Measurements from ENCODE around the gene MYH16. TPM values are rescaled to one million over a fixed set of nuclear protein-coding genes. Genes with fewer than 3 reads are reported as not detected.
"Not testable (repeated sequence)": the region's sequence is repeated elsewhere in the genome, so short reads cannot be mapped to it uniquely, and the experiment has no call there.

The MYH16 gene
- total RNA-seq, 2 donors from 2014 or later = not detected

- peaks cover 9% of the 10 kb centered on the region for H3K36me3 Mint-ChIP-seq
- H3K27ac Mint-ChIP-seq = peak overlapping the region; percentile 82 to 98
- ATAC-seq (no peak), DNase-seq (ENCODE audit: low spot score) (no peak)
- H3K9me3 Mint-ChIP-seq = no peaks in the 10 kb centered on the region
- H3K4me3 Mint-ChIP-seq = peak overlapping the region; percentile 98
- H3K4me1 Mint-ChIP-seq (ENCODE audit: low read depth in 2 of 2) = peaks cover 17 to 30% of the 10 kb centered on the region in 2 donors
- peaks cover 0 to 3% of the 10 kb centered on the region in 2 donors for H3K27me3 Mint-ChIP-seq
These were observed 51.9 kb downstream of the MYH16 start for GRCh38 chr7:99324559-99324958.

GRCh38 chr7:99325001-99325493 lies 52.4 kb downstream of the MYH16 start:
- Mint-ChIP-seq H3K4me3 (peak overlapping the region; percentile 98), H3K4me1 (ENCODE audit: low read depth in 2 of 2) (peaks cover 18 to 35% of the 10 kb centered on the region in 2 donors), H3K36me3 (peaks cover 9% of the 10 kb centered on the region), H3K27ac (peak overlapping the region; percentile 82 to 98), H3K9me3 (no peaks in the 10 kb centered on the region), H3K27me3 (peaks cover 0 to 3% of the 10 kb centered on the region in 2 donors)
- DNase-seq (ENCODE audit: low spot score) (no peak), ATAC-seq (no peak)

GRCh38 chr7:99325592-99326407 lies 53.2 kb downstream of the MYH16 start, which contains the start of gene ARPC1A:
TSS of gene ARPC1A (plus strand) at chr7:99325898. CDS start at chr7:99333354, 7,456 bp downstream.
- ATAC-seq (peak; percentile 95 to 96), DNase-seq (ENCODE audit: low spot score) (peak; percentile 93)
- Mint-ChIP-seq H3K9me3 (no peaks in the 10 kb centered on the region), H3K27ac (peak within 1 kb of the TSS; percentile 82 to 98), H3K4me1 (ENCODE audit: low read depth in 2 of 2) (peaks cover 25 to 42% of the 10 kb centered on the region in 2 donors), H3K36me3 (peaks cover 9% of the 10 kb centered on the region), H3K27me3 (peaks cover 0 to 3% of the 10 kb centered on the region in 2 donors), H3K4me3 (peak within 1 kb of the TSS; percentile 98)

GRCh38 chr7:99326408-99326782 lies 53.8 kb downstream of the MYH16 start:
- peak overlapping the region; percentile 98 for H3K4me3 Mint-ChIP-seq
- ATAC-seq (no peak), DNase-seq (ENCODE audit: low spot score) (no peak)
- peaks cover 0 to 3% of the 10 kb centered on the region in 2 donors for H3K27me3 Mint-ChIP-seq
- peak overlapping the region; percentile 82 to 98 for H3K27ac Mint-ChIP-seq
- H3K36me3 Mint-ChIP-seq = peaks cover 9% of the 10 kb centered on the region
- H3K4me1 Mint-ChIP-seq (ENCODE audit: low read depth in 2 of 2) = peaks cover 28 to 46% of the 10 kb centered on the region in 2 donors
- H3K9me3 Mint-ChIP-seq = no peaks in the 10 kb centered on the region

GRCh38 chr7:99330314-99330961 lies 57.8 kb downstream of the MYH16 start:
- peak; percentile 68 to 70 for ATAC-seq
- peak overlapping the region; percentile 95 to 98 for H3K27ac Mint-ChIP-seq
- peak overlapping the region; percentile 77 for H3K4me3 Mint-ChIP-seq
- DNase-seq (ENCODE audit: low spot score); H3K9me3 Mint-ChIP-seq; H3K27me3 Mint-ChIP-seq: not testable (repeated sequence)
- H3K36me3 Mint-ChIP-seq = peaks cover 19% of the 10 kb centered on the region
- H3K4me1 Mint-ChIP-seq (ENCODE audit: low read depth in 2 of 2) = peaks cover 36 to 45% of the 10 kb centered on the region in 2 donors

- Mint-ChIP-seq H3K9me3 (no peaks in the 10 kb centered on the region), H3K27ac (peak overlapping the region; percentile 95 to 98)
These were observed 58.4 kb downstream of the MYH16 start for GRCh38 chr7:99331002-99331401.

GRCh38 chr7:99339595-99339994 lies 67.0 kb downstream of the MYH16 start:
- Mint-ChIP-seq H3K27ac (peak overlapping the region in 1 of 2 donors; percentile 62), H3K4me1 (ENCODE audit: low read depth in 2 of 2) (peaks cover 0 to 11% of the 10 kb centered on the region in 2 donors), H3K9me3 (no peaks in the 10 kb centered on the region), H3K36me3 (peaks cover 23% of the 10 kb centered on the region), H3K4me3 (no peak overlapping the region), H3K27me3 (no peaks in the 10 kb centered on the region)
- DNase-seq (ENCODE audit: low spot score) (no peak), ATAC-seq (no peak)

More at GRCh38 chr7:99331002-99331401, 58.4 kb downstream of the MYH16 start:
- peaks cover 36 to 44% of the 10 kb centered on the region in 2 donors for H3K4me1 Mint-ChIP-seq (ENCODE audit: low read depth in 2 of 2)
- H3K36me3 Mint-ChIP-seq = peaks cover 20% of the 10 kb centered on the region
- no peaks in the 10 kb centered on the region for H3K27me3 Mint-ChIP-seq
- no peak for ATAC-seq
- H3K4me3 Mint-ChIP-seq = peak overlapping the region; percentile 77
- DNase-seq (ENCODE audit: low spot score) = no peak

GRCh38 chr7:99340659-99341058 lies 68.0 kb downstream of the MYH16 start:
- no peak for DNase-seq (ENCODE audit: low spot score)
- H3K27me3 Mint-ChIP-seq = no peaks in the 10 kb centered on the region
- ATAC-seq = no peak
- no peak overlapping the region for H3K4me3 Mint-ChIP-seq
- no peaks in the 10 kb centered on the region for H3K9me3 Mint-ChIP-seq
- H3K4me1 Mint-ChIP-seq (ENCODE audit: low read depth in 2 of 2) = peaks cover 0 to 11% of the 10 kb centered on the region in 2 donors
- H3K36me3 Mint-ChIP-seq = peaks cover 18% of the 10 kb centered on the region
- H3K27ac Mint-ChIP-seq = peak overlapping the region in 1 of 2 donors; percentile 50

- DNase-seq (ENCODE audit: low spot score) (no peak), ATAC-seq (no peak)
- Mint-ChIP-seq H3K4me1 (ENCODE audit: low read depth in 2 of 2) (peaks cover 0 to 9% of the 10 kb centered on the region in 2 donors), H3K27ac (peak overlapping the region in 1 of 2 donors; percentile 43), H3K27me3 (no peaks in the 10 kb centered on the region), H3K4me3 (no peak overlapping the region), H3K36me3 (peaks cover 8% of the 10 kb centered on the region), H3K9me3 (no peaks in the 10 kb centered on the region)
These were observed 71.5 kb downstream of the MYH16 start for GRCh38 chr7:99344061-99344647.

- not testable (repeated sequence) for ATAC-seq; H3K9me3 Mint-ChIP-seq; H3K27ac Mint-ChIP-seq; H3K4me1 Mint-ChIP-seq (ENCODE audit: low read depth in 2 of 2); H3K4me3 Mint-ChIP-seq; H3K36me3 Mint-ChIP-seq; DNase-seq (ENCODE audit: low spot score); H3K27me3 Mint-ChIP-seq
These were observed 78.0 kb downstream of the MYH16 start for GRCh38 chr7:99350641-99351040.

- Mint-ChIP-seq H3K4me3 (no peak overlapping the region), H3K27ac (no peak overlapping the region), H3K36me3 (peaks cover 4% of the 10 kb centered on the region), H3K9me3 (no peaks in the 10 kb centered on the region), H3K4me1 (ENCODE audit: low read depth in 2 of 2) (peaks cover 0 to 2% of the 10 kb centered on the region in 2 donors), H3K27me3 (no peaks in the 10 kb centered on the region)
- ATAC-seq (no peak), DNase-seq (ENCODE audit: low spot score) (no peak)
These were observed 79.6 kb downstream of the MYH16 start for GRCh38 chr7:99352247-99352646.

GRCh38 chr7:99355098-99355497 lies 82.5 kb downstream of the MYH16 start:
- DNase-seq (ENCODE audit: low spot score) (no peak), ATAC-seq (no peak)
- H3K27ac Mint-ChIP-seq = no peak overlapping the region
- H3K4me1 Mint-ChIP-seq (ENCODE audit: low read depth in 2 of 2) = peaks cover 0 to 4% of the 10 kb centered on the region in 2 donors
- H3K27me3 Mint-ChIP-seq = no peaks in the 10 kb centered on the region
- peaks cover 15% of the 10 kb centered on the region for H3K36me3 Mint-ChIP-seq
- H3K9me3 Mint-ChIP-seq = no peaks in the 10 kb centered on the region
- no peak overlapping the region for H3K4me3 Mint-ChIP-seq

- Mint-ChIP-seq H3K4me1 (ENCODE audit: low read depth in 2 of 2) (peaks cover 0 to 3% of the 10 kb centered on the region in 2 donors), H3K36me3 (peaks cover 12% of the 10 kb centered on the region), H3K4me3 (no peak overlapping the region), H3K27ac (no peak overlapping the region), H3K9me3 (no peaks in the 10 kb centered on the region), H3K27me3 (no peaks in the 10 kb centered on the region)
- no peak for ATAC-seq
- no peak for DNase-seq (ENCODE audit: low spot score)
These were observed 85.3 kb downstream of the MYH16 start for GRCh38 chr7:99357701-99358490.

Data from natural killer cell treated with Interleukin-12 subunit alpha and Interleukin-12 subunit beta and Interleukin-15 and Interleukin-18, amount 100 ng/mL, for 72 hours (primary cell).